Fibroblast of lung (primary cell): ENCODE data around the gene POFUT1. TPM values are rescaled to one million over a fixed set of nuclear protein-coding genes. Genes with fewer than 3 reads are reported as not detected.

Experiments used
- DNase-seq, 2 donors: peaks; one replicate each; pipeline versions ENCODE4 v3.0.0 to v3.0.0-alpha.2; 2010; ENCODE audit warnings: low read depth in 2 of 2
- H2AFZ ChIP-seq: 2 replicates; pipeline ENCODE4 v1.5.1; 2012; ENCODE audit warnings: low read length, control low read depth, inconsistent platforms
- H3K27ac ChIP-seq: 2 replicates; pipeline ENCODE4 v1.5.1; 2011; ENCODE audit warnings: low read length, control low read depth; ENCODE audit not compliant: insufficient read depth
- H3K27me3 ChIP-seq: 2 replicates; pipeline ENCODE4 v1.5.1; 2011; ENCODE audit warnings: mild to moderate bottlenecking, low read length; ENCODE audit not compliant: control insufficient read depth, insufficient read depth
- H3K36me3 ChIP-seq: 2 replicates; pipeline ENCODE4 v1.5.1; 2011; ENCODE audit warnings: low read length; ENCODE audit not compliant: control insufficient read depth, insufficient read depth
- H3K4me1 ChIP-seq: 2 replicates; pipeline ENCODE4 v1.5.1; 2011; ENCODE audit warnings: low read length; ENCODE audit not compliant: control insufficient read depth, insufficient read depth; ENCODE audit errors: extremely low read depth
- H3K4me2 ChIP-seq: 2 replicates; pipeline ENCODE4 v1.5.1; 2011; ENCODE audit warnings: low read length, control low read depth; ENCODE audit not compliant: insufficient read depth; ENCODE audit errors: extremely low read depth
- H3K4me3 ChIP-seq, 4 experiments: fragments of 200-600 bp in 1 of 4; sonication (generic) in 1 of 4; replicated peaks in 1 of 4; 2 replicates each; pipeline ENCODE4 v1.5.1; 2011 to 2016; ENCODE audit warnings: low read length in 4 of 4, low read depth in 3 of 4, mild to moderate bottlenecking in 3 of 4, control low read depth in 2 of 4, inconsistent platforms in 1 of 4, mixed read lengths in 1 of 4; ENCODE audit not compliant: insufficient read depth in 1 of 4; ENCODE audit errors: control extremely low read depth in 1 of 4
- H3K79me2 ChIP-seq: 2 replicates; pipeline ENCODE4 v1.5.1; 2012; ENCODE audit warnings: mild to moderate bottlenecking, low read length, inconsistent platforms; ENCODE audit not compliant: control insufficient read depth, insufficient read depth
- H3K9ac ChIP-seq: 2 replicates; pipeline ENCODE4 v1.5.1; 2011; ENCODE audit warnings: mild to moderate bottlenecking, low read length, control low read depth; ENCODE audit not compliant: insufficient read depth
- H3K9me3 ChIP-seq: 2 replicates; pipeline ENCODE4 v1.5.1; 2012; ENCODE audit warnings: low read depth, low read length; ENCODE audit not compliant: control insufficient read depth, insufficient read depth
- H4K20me1 ChIP-seq: 2 replicates; pipeline ENCODE4 v1.5.1; 2011; ENCODE audit warnings: low read length; ENCODE audit not compliant: control insufficient read depth, insufficient read depth; ENCODE audit errors: extremely low read depth
- CTCF ChIP-seq, 2 donors: IDR thresholded peaks in 1 of 2; conservative IDR thresholded peaks in 1 of 2; 1 replicate in 1 of 2; 2 replicates in 1 of 2; pipeline ENCODE4 v1.5.1; 2011 to 2012; ENCODE audit warnings: low read length in 2 of 2, control low read depth in 1 of 2, inconsistent platforms in 1 of 2, low read depth in 1 of 2, mild to moderate bottlenecking in 1 of 2
- EZH2 ChIP-seq: IDR thresholded peaks from 2 replicates; pipeline ENCODE4 v1.5.1; 2012; ENCODE audit warnings: low read length, control low read depth, mild to moderate bottlenecking; ENCODE audit errors: missing control alignments
- polyA plus RNA-seq, 2 donors: library from polyadenylated mRNA; depleted of rRNA in 1 of 2; stranded (reverse) in 1 of 2; unstranded in 1 of 2; fragments of >200 nt; gene quantifications; 2 replicates each; pipeline ENCODE4 v1.2.1, GENCODE V29; 2011 to 2012; ENCODE audit warnings: missing spikeins in 1 of 2
- total RNA-seq: library from RNA; depleted of rRNA; stranded (reverse); fragments of >200 nt; gene quantifications from 2 replicates; pipeline ENCODE4 v1.2.1, GENCODE V29; 2014

The POFUT1 gene
- total and polyA plus RNA-seq, 2 donors (not counting 1 experiment from before 2014, with no cell fraction given) = 32.4 to 41.0 TPM

- Histone ChIP-seq H2AFZ (no peak overlapping the region), H3K27me3 (no peaks in the 10 kb centered on the region), H3K4me2 (no peak overlapping the region), H3K9ac (no peak overlapping the region), H3K9me3 (no peaks in the 10 kb centered on the region), H4K20me1 (no peaks in the 10 kb centered on the region), H3K79me2 (no peaks in the 10 kb centered on the region), H3K4me3 (no peak overlapping the region), H3K4me1 (no peaks in the 10 kb centered on the region), H3K36me3 (no peaks in the 10 kb centered on the region), H3K27ac (no peak overlapping the region)
- DNase-seq = no peak
- no peak for TF ChIP-seq CTCF (conservative IDR thresholded peaks at IDR 0.05 in 1 of 2, IDR thresholded peaks at IDR 0.05 in 1 of 2; ENCODE audit: low read depth in 1 of 2, low read length in 2 of 2)
- no peak for TF ChIP-seq EZH2
These were observed 28.2 kb upstream of the POFUT1 start for GRCh38 chr20:32179515-32179914.

GRCh38 chr20:32179934-32180333 is 27.7 kb upstream of the POFUT1 start:
- Histone ChIP-seq H3K79me2 (no peaks in the 10 kb centered on the region), H3K4me1 (no peaks in the 10 kb centered on the region), H3K4me3 (no peak overlapping the region), H3K27ac (no peak overlapping the region), H4K20me1 (no peaks in the 10 kb centered on the region), H3K9ac (no peak overlapping the region), H3K4me2 (no peak overlapping the region), H3K27me3 (no peaks in the 10 kb centered on the region), H2AFZ (no peak overlapping the region), H3K9me3 (no peaks in the 10 kb centered on the region), H3K36me3 (no peaks in the 10 kb centered on the region)
- TF ChIP-seq CTCF (conservative IDR thresholded peaks at IDR 0.05 in 1 of 2, IDR thresholded peaks at IDR 0.05 in 1 of 2; ENCODE audit: low read depth in 1 of 2, low read length in 2 of 2) = no peak
- TF ChIP-seq EZH2 = no peak
- no peak for DNase-seq

- H3K9me3 ChIP-seq = no peaks in the 10 kb centered on the region
- H3K27me3 ChIP-seq = no peaks in the 10 kb centered on the region
- H2AFZ ChIP-seq = no peak overlapping the region
- H3K9ac ChIP-seq = no peak overlapping the region
- no peak overlapping the region for H3K4me3 ChIP-seq
- no peak for DNase-seq
- H3K79me2 ChIP-seq = no peaks in the 10 kb centered on the region
- no peak overlapping the region for H3K4me2 ChIP-seq
- H3K27ac ChIP-seq = no peak overlapping the region
- no peaks in the 10 kb centered on the region for H3K4me1 ChIP-seq
- TF ChIP-seq CTCF (conservative IDR thresholded peaks at IDR 0.05 in 1 of 2, IDR thresholded peaks at IDR 0.05 in 1 of 2; ENCODE audit: low read depth in 1 of 2, low read length in 2 of 2) (no peak), EZH2 (no peak)
- no peaks in the 10 kb centered on the region for H4K20me1 ChIP-seq
- no peaks in the 10 kb centered on the region for H3K36me3 ChIP-seq
These were observed 26.1 kb upstream of the POFUT1 start for GRCh38 chr20:32181606-32182005.
